Smooth muscle cell (in vitro differentiated cells): ENCODE data around the gene SND1. TPM values are rescaled to one million over a fixed set of nuclear protein-coding genes. Genes with fewer than 3 reads are reported as not detected.

Experiments used
- DNase-seq: peaks from one replicate; lab custom pipeline; 2025; ENCODE audit not compliant: unreplicated experiment; lab: John Stamatoyannopoulos, UW
- H2AFZ ChIP-seq: fragments of 200-600 bp; sonication (generic); 2 replicates; pipeline ENCODE4 v1.6.0; 2016; ENCODE audit warnings: antibody characterized with exemption, low read depth, mild to moderate bottlenecking
- H3F3A ChIP-seq: fragments of 200-600 bp; sonication (generic); 2 replicates; pipeline ENCODE4 v1.6.0; 2017; ENCODE audit warnings: antibody characterized with exemption, low read depth
- H3K27ac ChIP-seq: fragments of 200-600 bp; sonication (generic); 2 replicates; pipeline ENCODE4 v1.5.1; 2016; ENCODE audit warnings: low read depth, mild to moderate bottlenecking
- H3K27me3 ChIP-seq: fragments of 200-600 bp; sonication (generic); 2 replicates; pipeline ENCODE4 v1.6.1; 2016; ENCODE audit warnings: low read depth, mild to moderate bottlenecking
- H3K36me3 ChIP-seq: fragments of 200-600 bp; sonication (generic); 2 replicates; pipeline ENCODE4 v1.5.1; 2016; ENCODE audit warnings: low read depth
- H3K4me1 ChIP-seq: fragments of 200-600 bp; sonication (generic); 2 replicates; pipeline ENCODE4 v1.5.1; 2016; ENCODE audit warnings: low read depth
- H3K4me2 ChIP-seq: fragments of 200-600 bp; sonication (generic); 2 replicates; pipeline ENCODE4 v1.6.0; 2016; ENCODE audit warnings: mild to moderate bottlenecking
- H3K4me3 ChIP-seq: fragments of 200-600 bp; sonication (generic); 2 replicates; pipeline ENCODE4 v1.5.1; 2016; ENCODE audit warnings: mild to moderate bottlenecking
- H3K79me2 ChIP-seq: fragments of 200-600 bp; sonication (generic); 2 replicates; pipeline ENCODE4 v1.6.0; 2016; ENCODE audit warnings: low read depth, mild to moderate bottlenecking
- H3K9ac ChIP-seq: fragments of 200-600 bp; sonication (generic); 2 replicates; pipeline ENCODE4 v1.6.0; 2016; ENCODE audit warnings: low read depth
- H3K9me3 ChIP-seq: fragments of 200-600 bp; sonication (generic); replicated peaks from 2 replicates; pipeline ENCODE4 v1.5.1; 2016; ENCODE audit warnings: low read depth
- H4K20me1 ChIP-seq: fragments of 200-600 bp; sonication (generic); 2 replicates; pipeline ENCODE4 v1.6.0; 2016; ENCODE audit warnings: low read depth
- CTCF ChIP-seq: fragments of 200-600 bp; sonication (generic); IDR thresholded peaks from 2 replicates; pipeline ENCODE4 v1.5.1; 2017; ENCODE audit warnings: borderline replicate concordance, mild to moderate bottlenecking, antibody characterized with exemption; ENCODE audit not compliant: insufficient read depth, poor library complexity, severe bottlenecking
- WGBS: methylation state at CpG from one replicate; pipeline ENCODE4 v1.1.7; 2016; ENCODE audit warnings: low lambda C conversion rate; 5-methylcytosine and 5-hydroxymethylcytosine counted together
- polyA plus RNA-seq: library from polyadenylated mRNA; unstranded; fragments of >200 nt; fragmentation: Nextera tagmentation; extraction: Ambion mirVana; gene quantifications from 2 replicates; pipeline ENCODE4 v1.2.1, GENCODE V29; 2016
- total RNA-seq: library from RNA; depleted of rRNA; stranded (reverse); fragments of >200 nt; gene quantifications from 2 replicates; pipeline ENCODE4 v1.2.3, GENCODE V29; 2014

The SND1 gene
- total and polyA plus RNA-seq, 2 experiments from 2014 or later: 129 to 136 TPM

GRCh38 chr7:128073671-128074310, 421.8 kb downstream of the SND1 start:
- Histone ChIP-seq H3K9me3 (no peaks in the 10 kb centered on the region), H3K27me3 (no peaks in the 10 kb centered on the region), H4K20me1 (peaks cover 99% of the 10 kb centered on the region), H3K9ac (no peak overlapping the region), H3K4me1 (peaks cover 4% of the 10 kb centered on the region), H3K79me2 (no peaks in the 10 kb centered on the region), H3K4me3 (no peak overlapping the region), H3K4me2 (no peak overlapping the region), H3K36me3 (no peaks in the 10 kb centered on the region), H2AFZ (no peak overlapping the region), H3K27ac (no peak overlapping the region), H3F3A (no peaks in the 10 kb centered on the region)
- no peak for TF ChIP-seq CTCF
- no peak for DNase-seq
- 91% methylated on average over 15 of the region's 15 CpGs for WGBS

- Histone ChIP-seq H2AFZ (no peak overlapping the region), H3F3A (no peaks in the 10 kb centered on the region), H3K4me2 (no peak overlapping the region), H3K27me3 (no peaks in the 10 kb centered on the region), H3K4me1 (peaks cover 4% of the 10 kb centered on the region), H3K4me3 (no peak overlapping the region), H3K9ac (no peak overlapping the region), H3K9me3 (no peaks in the 10 kb centered on the region), H3K79me2 (no peaks in the 10 kb centered on the region), H3K27ac (no peak overlapping the region), H4K20me1 (peaks cover 99% of the 10 kb centered on the region), H3K36me3 (no peaks in the 10 kb centered on the region)
- TF ChIP-seq CTCF: no peak
- DNase-seq: no peak
- 96% methylated on average over 19 of the region's 19 CpGs for WGBS
Observed at GRCh38 chr7:128074336-128074735, 422.3 kb downstream of the SND1 start.

GRCh38 chr7:128074736-128075135, 422.7 kb downstream of the SND1 start:
- peaks cover 99% of the 10 kb centered on the region for H4K20me1 ChIP-seq
- DNase-seq: no peak
- no peak overlapping the region for H3K27ac ChIP-seq
- peaks cover 4% of the 10 kb centered on the region for H3K4me1 ChIP-seq
- no peak overlapping the region for H3K4me2 ChIP-seq
- H3K9ac ChIP-seq: no peak overlapping the region
- H2AFZ ChIP-seq: no peak overlapping the region
- no peaks in the 10 kb centered on the region for H3K9me3 ChIP-seq
- no peak overlapping the region for H3K4me3 ChIP-seq
- no peaks in the 10 kb centered on the region for H3K79me2 ChIP-seq
- no peaks in the 10 kb centered on the region for H3F3A ChIP-seq
- no peaks in the 10 kb centered on the region for H3K36me3 ChIP-seq
- WGBS: 95% methylated on average over 6 of the region's 6 CpGs
- TF ChIP-seq CTCF: no peak
- H3K27me3 ChIP-seq: no peaks in the 10 kb centered on the region
